ENCODE measurements around the gene DMD. TPM values are rescaled to one million over a fixed set of nuclear protein-coding genes. Genes with fewer than 3 reads are reported as not detected.

The DMD gene
- total RNA-seq, 6 experiments from 2014 or later: 4.9 to 6.0 (median 5.5) TPM

DNA sequence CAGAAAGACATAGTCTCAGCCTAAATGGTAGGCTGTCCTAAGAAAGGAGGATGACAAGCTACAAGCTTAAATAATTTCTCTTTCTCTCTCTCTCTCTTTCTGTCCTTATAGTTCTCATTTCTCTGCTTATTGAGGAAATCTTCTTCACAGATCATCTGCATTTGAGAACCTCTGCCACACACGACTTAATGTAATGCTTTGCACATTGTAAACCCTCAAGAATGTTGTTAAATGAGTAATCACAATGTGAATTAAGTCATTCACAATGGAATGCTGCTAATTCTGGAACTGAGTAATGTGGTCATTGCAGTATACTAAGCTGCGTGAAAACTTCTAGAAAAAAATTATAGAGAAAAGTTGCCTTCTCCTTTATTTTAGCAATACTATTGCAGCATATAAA is 1630.6 kb downstream of the DMD start:
- Mint-ChIP-seq H3K9me3 (no peaks in the 10 kb centered on the region), H3K4me3 (peak overlapping the region; percentile 26; the same call in 1 of the 2 replicates), H3K27me3 (ENCODE audit: insufficient read depth) (no peaks in the 10 kb centered on the region), H3K27ac (peak overlapping the region; percentile 32; the same call in 1 of the 2 replicates), H3K36me3 (ENCODE audit: low read depth) (no peaks in the 10 kb centered on the region), H3K4me1 (ENCODE audit: low read depth) (peaks cover 25% of the 10 kb centered on the region)
- peak; percentile 38 for DNase-seq
- TF ChIP-seq CTCF (IDR thresholded peaks at IDR 0.05): no peak

GRCh38 chrX:31580227-31580626 is 1631.1 kb downstream of the DMD start:
- no peak for DNase-seq
- Mint-ChIP-seq H3K9me3 (no peaks in the 10 kb centered on the region), H3K27ac (no peak overlapping the region)

DNA sequence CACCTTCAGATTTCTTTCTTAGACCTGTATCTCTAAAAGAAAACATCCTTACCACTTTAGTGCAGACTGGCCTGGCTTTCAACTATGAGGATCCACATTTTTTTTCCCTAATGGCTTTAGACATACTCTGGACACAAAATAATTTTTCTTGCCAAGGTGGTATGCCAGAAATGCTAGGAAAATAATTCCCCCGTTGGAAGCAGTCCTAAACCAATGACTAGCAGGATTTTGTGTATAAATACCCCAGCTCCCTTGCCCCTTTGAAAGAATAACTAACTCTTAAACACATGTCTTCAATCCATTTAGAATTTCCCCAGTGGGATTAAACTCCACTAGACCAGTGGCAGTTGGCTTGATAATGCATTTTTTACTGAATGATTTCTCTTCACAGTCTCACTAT is 1639.0 kb downstream of the DMD start:
- no peaks in the 10 kb centered on the region for H3K27me3 Mint-ChIP-seq (ENCODE audit: insufficient read depth)
- H3K4me1 Mint-ChIP-seq (ENCODE audit: low read depth): no peaks in the 10 kb centered on the region
- H3K36me3 Mint-ChIP-seq (ENCODE audit: low read depth): no peaks in the 10 kb centered on the region
- H3K9me3 Mint-ChIP-seq: no peaks in the 10 kb centered on the region
- no peak overlapping the region for H3K4me3 Mint-ChIP-seq
- DNase-seq: no peak
- TF ChIP-seq CTCF (IDR thresholded peaks at IDR 0.05): no peak
- no peak overlapping the region for H3K27ac Mint-ChIP-seq

More at GRCh38 chrX:31580227-31580626, 1631.1 kb downstream of the DMD start:
- peaks cover 25% of the 10 kb centered on the region for H3K4me1 Mint-ChIP-seq (ENCODE audit: low read depth)
- no peaks in the 10 kb centered on the region for H3K27me3 Mint-ChIP-seq (ENCODE audit: insufficient read depth)
- TF ChIP-seq CTCF (IDR thresholded peaks at IDR 0.05): no peak
- no peak overlapping the region for H3K4me3 Mint-ChIP-seq
- no peaks in the 10 kb centered on the region for H3K36me3 Mint-ChIP-seq (ENCODE audit: low read depth)

GRCh38 chrX:31570658-31571057 is 1640.7 kb downstream of the DMD start:
- H3K9me3 Mint-ChIP-seq: no peaks in the 10 kb centered on the region
- no peak overlapping the region for H3K4me3 Mint-ChIP-seq
- no peak overlapping the region for H3K27ac Mint-ChIP-seq
- DNase-seq: no peak
- no peaks in the 10 kb centered on the region for H3K36me3 Mint-ChIP-seq (ENCODE audit: low read depth)
- TF ChIP-seq CTCF (IDR thresholded peaks at IDR 0.05): no peak
- H3K27me3 Mint-ChIP-seq (ENCODE audit: insufficient read depth): no peaks in the 10 kb centered on the region
- H3K4me1 Mint-ChIP-seq (ENCODE audit: low read depth): no peaks in the 10 kb centered on the region

- Mint-ChIP-seq H3K9me3 (no peaks in the 10 kb centered on the region), H3K27me3 (ENCODE audit: insufficient read depth) (no peaks in the 10 kb centered on the region), H3K27ac (no peak overlapping the region), H3K4me3 (no peak overlapping the region), H3K4me1 (ENCODE audit: low read depth) (peaks cover 14% of the 10 kb centered on the region; the same call in 1 of the 2 replicates), H3K36me3 (ENCODE audit: low read depth) (no peaks in the 10 kb centered on the region)
- TF ChIP-seq CTCF (IDR thresholded peaks at IDR 0.05): no peak
- DNase-seq: no peak
Observed at GRCh38 chrX:31563792-31564191, 1647.6 kb downstream of the DMD start.

DNA sequence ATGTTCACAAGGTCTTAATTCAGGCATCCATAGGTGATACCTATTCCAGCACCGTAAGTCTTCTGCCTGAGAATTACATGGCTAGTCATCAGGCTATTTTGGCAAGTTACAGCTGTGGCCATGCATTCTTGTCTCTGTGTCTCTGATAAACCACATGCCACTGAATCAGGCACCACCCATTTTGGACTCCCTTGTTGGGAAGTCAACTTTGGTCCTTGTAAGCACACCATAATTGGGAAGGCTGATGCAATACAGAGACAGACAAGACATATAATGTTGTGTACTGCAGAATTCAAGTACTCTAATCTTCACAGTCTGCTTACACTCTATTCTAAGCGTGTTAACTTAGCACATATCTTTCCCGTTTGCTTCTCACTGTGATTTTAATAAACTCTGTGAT is 1655.8 kb downstream of the DMD start:
- Mint-ChIP-seq H3K27me3 (ENCODE audit: insufficient read depth) (peaks cover 2% of the 10 kb centered on the region; the same call in 1 of the 2 replicates), H3K4me3 (no peak overlapping the region), H3K27ac (no peak overlapping the region), H3K4me1 (ENCODE audit: low read depth) (peaks cover 5% of the 10 kb centered on the region; the same call in 1 of the 2 replicates), H3K9me3 (no peaks in the 10 kb centered on the region), H3K36me3 (ENCODE audit: low read depth) (no peaks in the 10 kb centered on the region)
- TF ChIP-seq CTCF (IDR thresholded peaks at IDR 0.05): no peak
- no peak for DNase-seq

Data from HFFc6 (cell line).